Measurements from ENCODE around the gene SLAMF6. TPM values are rescaled to one million over a fixed set of nuclear protein-coding genes. Genes with fewer than 3 reads are reported as not detected.

The SLAMF6 gene
- total and polyA plus RNA-seq, 4 donors, result 0.76 to 1.2 (median 0.92) TPM

GRCh38 chr1:160496334-160496733, 26.7 kb downstream of the SLAMF6 start:
- 90% methylated on average over 4 of the region's 4 CpGs for WGBS
- Histone ChIP-seq H3K36me3 (ENCODE audit: control insufficient read depth in 4 of 4, insufficient read depth in 3 of 4, low read depth in 1 of 4, low read length in 3 of 4) (no peaks in the 10 kb centered on the region), H3K27me3 (ENCODE audit: control insufficient read depth in 4 of 4, insufficient read depth in 4 of 4, low read length in 3 of 4) (no peaks in the 10 kb centered on the region), H3K4me3 (ENCODE audit: low read depth in 1 of 3, low read length in 3 of 3) (no peak overlapping the region), H3K4me1 (ENCODE audit: control insufficient read depth in 4 of 4, insufficient read depth in 4 of 4, low read length in 3 of 4) (no peaks in the 10 kb centered on the region), H3K9ac (ENCODE audit: low read depth in 1 of 2, low read length in 2 of 2) (no peak overlapping the region), H3K27ac (ENCODE audit: low read depth in 1 of 2, low read length in 2 of 2) (no peak overlapping the region), H3K9me3 (ENCODE audit: control insufficient read depth in 4 of 4, low read length in 3 of 4) (no peaks in the 10 kb centered on the region)
- TF ChIP-seq ZBTB33 (IDR thresholded peaks at IDR 0.05), result no peak
- no peak for TF ChIP-seq JUND (IDR thresholded peaks at IDR 0.05)
- TF ChIP-seq NR2F2 (IDR thresholded peaks at IDR 0.05), result no peak
- TF ChIP-seq GABPA (IDR thresholded peaks at IDR 0.05 in 1 of 2, conservative IDR thresholded peaks at IDR 0.05 in 1 of 2), result no peak
- no peak for TF ChIP-seq HNF4G (IDR thresholded peaks at IDR 0.05)
- TF ChIP-seq RAD21 (IDR thresholded peaks at IDR 0.05), result no peak
- no peak for TF ChIP-seq HNF4A (conservative IDR thresholded peaks at IDR 0.05)
- no peak for TF ChIP-seq TAF1 (conservative IDR thresholded peaks at IDR 0.05)
- TF ChIP-seq YY1 (IDR thresholded peaks at IDR 0.05), result no peak
- TF ChIP-seq SP1 (IDR thresholded peaks at IDR 0.05), result no peak
- no peak for TF ChIP-seq RXRA (IDR thresholded peaks at IDR 0.05)
- no peak for TF ChIP-seq CTCF (IDR thresholded peaks at IDR 0.05; ENCODE audit: low read depth, low read length, missing input control)
- no peak for TF ChIP-seq MAX (IDR thresholded peaks at IDR 0.05)
- no peak for TF ChIP-seq EGR1 (IDR thresholded peaks at IDR 0.05; ENCODE audit: low read depth in 2 of 2)
- no peak for TF ChIP-seq ATF3 (IDR thresholded peaks at IDR 0.05)
- TF ChIP-seq REST (IDR thresholded peaks at IDR 0.05), result no peak
- TF ChIP-seq FOXA2 (IDR thresholded peaks at IDR 0.05), result no peak
- TF ChIP-seq FOXA1 (IDR thresholded peaks at IDR 0.05), result no peak
- no peak for DNase-seq (ENCODE audit: low spot score)

Data from liver (tissue), 9 donors.